ENCODE results near the gene SDSL.

Gene SDSL

GRCh38 chr12:113436993-113437728 lies 15.0 kb downstream of the SDSL start:
- TF ChIP-seq REST (IDR thresholded peaks at IDR 0.05; ENCODE audit: insufficient read depth in 1 of 2, low read depth in 2 of 2, low read length in 2 of 2) (no peak), TAF1 (IDR thresholded peaks at IDR 0.05; ENCODE audit: borderline replicate concordance, insufficient read depth, low read length) (no peak)

DNA sequence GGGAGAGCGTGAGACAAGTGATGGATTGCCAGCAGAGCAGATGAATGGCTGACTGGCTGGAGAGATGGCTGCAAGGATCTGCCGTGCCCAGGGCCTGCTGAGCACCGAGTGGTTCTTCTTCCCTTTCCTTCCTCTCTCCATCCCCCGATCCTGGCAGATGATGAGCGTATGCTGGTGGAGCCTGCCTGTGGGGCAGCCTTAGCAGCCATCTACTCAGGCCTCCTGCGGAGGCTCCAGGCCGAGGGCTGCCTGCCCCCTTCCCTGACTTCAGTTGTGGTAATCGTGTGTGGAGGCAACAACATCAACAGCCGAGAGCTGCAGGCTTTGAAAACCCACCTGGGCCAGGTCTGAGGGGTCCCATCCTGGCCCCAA lies 15.5 kb downstream of the SDSL start:
- TF ChIP-seq POLR2AphosphoS5 (IDR thresholded peaks at IDR 0.05; ENCODE audit: low read depth, low read length) (no peak), FOXP2 (optimal IDR thresholded peaks at IDR 0.05; ENCODE audit: borderline replicate concordance, extremely low read depth, extremely low read length, insufficient read depth) (no peak), TAF1 (IDR thresholded peaks at IDR 0.05; ENCODE audit: borderline replicate concordance, insufficient read depth, low read length) (no peak), REST (IDR thresholded peaks at IDR 0.05; ENCODE audit: insufficient read depth in 1 of 2, low read depth in 2 of 2, low read length in 2 of 2) (no peak), SIN3A (IDR thresholded peaks at IDR 0.05; ENCODE audit: borderline replicate concordance, insufficient read depth, low read length) (no peak)

- TF ChIP-seq REST (IDR thresholded peaks at IDR 0.05; ENCODE audit: insufficient read depth in 1 of 2, low read depth in 2 of 2, low read length in 2 of 2) (no peak), FOXP2 (optimal IDR thresholded peaks at IDR 0.05; ENCODE audit: borderline replicate concordance, extremely low read depth, extremely low read length, insufficient read depth) (no peak), TAF1 (IDR thresholded peaks at IDR 0.05; ENCODE audit: borderline replicate concordance, insufficient read depth, low read length) (no peak), SIN3A (IDR thresholded peaks at IDR 0.05; ENCODE audit: borderline replicate concordance, insufficient read depth, low read length) (no peak), POLR2AphosphoS5 (IDR thresholded peaks at IDR 0.05; ENCODE audit: low read depth, low read length) (no peak)
These were observed 16.5 kb downstream of the SDSL start for GRCh38 chr12:113438523-113439300.

DNA sequence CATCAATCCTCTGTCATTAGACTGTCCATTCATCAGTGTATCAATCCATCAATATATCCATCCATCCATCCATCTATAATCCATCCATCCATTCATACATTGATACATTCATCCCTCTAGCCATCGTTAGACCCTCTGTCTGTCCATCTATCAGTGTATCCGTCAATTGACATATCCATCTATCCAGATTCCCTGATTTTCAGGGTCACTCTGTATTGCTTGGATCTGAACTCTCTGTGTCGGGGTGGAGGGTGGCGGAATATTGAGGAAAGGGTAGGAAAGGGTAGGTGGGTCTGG lies 17.1 kb downstream of the SDSL start:
- TF ChIP-seq POLR2AphosphoS5 (IDR thresholded peaks at IDR 0.05; ENCODE audit: low read depth, low read length) (no peak), TAF1 (IDR thresholded peaks at IDR 0.05; ENCODE audit: borderline replicate concordance, insufficient read depth, low read length) (no peak), SIN3A (IDR thresholded peaks at IDR 0.05; ENCODE audit: borderline replicate concordance, insufficient read depth, low read length) (no peak), REST (IDR thresholded peaks at IDR 0.05; ENCODE audit: insufficient read depth in 1 of 2, low read depth in 2 of 2, low read length in 2 of 2) (no peak), FOXP2 (optimal IDR thresholded peaks at IDR 0.05; ENCODE audit: borderline replicate concordance, extremely low read depth, extremely low read length, insufficient read depth) (no peak)
